Stimulated activated CD8-positive, alpha-beta memory T cell treated with anti-CD3 and anti-CD28 coated beads, Interleukin-4, amount 100 ng/mL, for 24 hours (primary cell): Measurements from ENCODE around the gene PRMT1.
A peak's percentile ranks its signal among the peaks of the same experiment; 100 is the strongest.
"Not testable (repeated sequence)": the region's sequence is repeated elsewhere in the genome, so short reads cannot be mapped to it uniquely, and the experiment has no call there.

Source experiments
- DNase-seq: peaks from one replicate; pipeline ENCODE4 v3.0.0-alpha.2; 2020; ENCODE audit warnings: low read depth

Gene PRMT1

DNA sequence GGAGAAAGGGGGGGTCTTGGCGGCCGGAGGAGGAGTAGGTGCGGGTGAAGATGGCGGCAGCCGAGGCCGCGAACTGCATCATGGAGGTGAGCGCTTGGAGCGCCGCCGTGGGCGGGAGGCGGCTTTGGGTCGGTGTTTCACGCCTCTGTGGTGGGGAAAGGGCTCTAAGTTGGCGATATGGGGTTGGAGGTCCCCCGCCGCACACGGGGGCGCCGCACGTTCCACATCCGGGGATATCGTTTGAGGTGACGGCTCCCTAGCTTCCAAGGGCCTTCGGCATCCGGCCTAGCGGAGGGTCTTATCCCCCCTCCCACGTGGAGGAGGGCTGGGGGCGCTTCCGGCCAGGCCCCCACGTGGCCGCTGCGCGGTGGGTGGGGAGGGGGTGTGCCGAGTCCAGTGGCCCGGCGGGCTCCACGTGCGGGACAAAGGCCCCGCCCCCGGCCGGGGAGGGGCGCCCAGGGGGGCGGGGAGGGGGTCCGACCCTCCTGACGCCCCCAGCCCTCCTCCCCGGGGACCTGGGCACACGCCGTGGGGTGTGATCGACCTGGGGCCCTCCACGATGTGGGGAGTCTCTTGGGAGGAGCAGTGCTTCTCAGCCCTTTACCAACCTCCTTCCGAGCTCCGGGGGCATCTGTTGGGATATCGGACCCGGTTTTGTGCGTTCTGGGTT, at the start of gene PRMT1:
PRMT1 (plus strand) TSS at position 41 of the 670 bp plus-strand sequence; CDS start at position 51, 10 bp downstream.
- DNase-seq = peak; percentile 41

DNA sequence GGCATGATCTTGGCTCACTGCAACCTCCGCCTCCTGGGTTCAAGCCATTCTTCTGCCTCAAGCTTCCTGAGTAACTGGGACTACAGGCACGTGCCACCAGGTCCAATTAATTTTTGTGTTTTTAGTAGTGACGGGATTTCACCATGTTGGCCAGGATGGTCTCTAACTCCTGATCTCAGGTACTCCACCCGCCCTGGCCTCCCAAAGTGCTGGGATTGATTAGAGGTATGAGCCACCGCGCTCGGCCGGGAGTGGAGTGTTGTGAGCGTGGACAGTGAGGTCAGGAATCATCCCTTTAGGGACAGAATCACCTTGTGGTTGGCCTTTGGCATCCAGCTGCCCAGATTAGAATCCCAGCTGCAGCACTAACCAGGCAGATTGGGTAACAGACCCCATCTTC, 47.4 kb upstream of the PRMT1 start:
- DNase-seq = no peak

DNA sequence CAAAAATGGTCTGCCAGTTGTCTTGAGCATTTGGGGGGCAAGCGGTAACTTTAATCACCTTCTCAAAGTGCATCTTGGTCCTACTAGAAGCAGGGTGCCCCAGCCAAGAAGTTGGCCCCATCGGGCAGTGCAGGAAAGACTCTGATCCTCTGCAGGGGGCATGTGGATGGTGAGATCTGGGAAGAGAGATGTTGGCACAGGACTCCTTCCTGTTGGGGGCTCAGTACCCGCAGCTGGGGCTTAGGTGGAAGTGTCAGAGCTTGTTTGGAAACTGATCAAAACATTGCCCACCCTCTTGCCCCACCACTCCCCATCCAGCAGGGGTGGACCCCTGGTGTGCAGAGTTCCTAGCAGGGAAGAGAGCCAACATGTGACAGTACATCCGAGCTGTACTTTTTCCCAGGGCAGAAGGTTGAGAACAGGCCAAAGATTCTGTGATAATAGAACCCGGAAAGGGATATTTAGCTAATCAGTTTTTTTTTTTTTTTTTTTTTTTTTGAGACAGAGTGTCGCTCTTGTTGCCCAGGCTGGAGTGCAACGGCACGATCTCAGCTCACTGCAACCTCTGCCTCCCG, 46.0 kb upstream of the PRMT1 start:
- no peak for DNase-seq

DNA sequence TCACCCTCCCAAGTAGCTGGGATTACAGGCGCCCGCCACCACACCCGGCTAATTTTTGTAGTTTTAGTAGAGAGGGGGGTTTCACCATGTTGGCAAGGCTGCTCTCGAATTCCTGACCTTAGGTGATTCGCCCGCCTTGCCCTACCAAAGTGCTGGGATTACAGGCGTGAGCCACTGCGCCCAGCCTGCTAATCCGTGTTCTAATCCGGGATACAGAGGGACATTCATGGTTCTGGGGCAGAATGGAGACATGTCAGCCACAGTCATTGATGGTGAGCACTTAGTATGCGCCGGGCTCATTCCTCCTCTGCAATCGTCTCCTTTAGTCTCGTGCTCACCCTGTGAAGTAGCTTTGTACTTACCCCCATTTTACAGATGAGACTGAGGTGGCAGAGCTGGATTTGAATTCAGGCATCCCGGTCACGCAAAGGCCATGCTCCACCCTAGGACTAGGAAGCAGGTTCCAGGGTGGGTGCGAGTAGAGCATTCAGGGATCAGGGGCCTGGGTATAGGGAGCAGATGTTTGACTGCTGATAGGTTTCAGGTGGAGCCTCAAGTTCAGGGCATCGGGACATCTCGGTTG, 45.4 kb upstream of the PRMT1 start:
- DNase-seq = no peak

DNA sequence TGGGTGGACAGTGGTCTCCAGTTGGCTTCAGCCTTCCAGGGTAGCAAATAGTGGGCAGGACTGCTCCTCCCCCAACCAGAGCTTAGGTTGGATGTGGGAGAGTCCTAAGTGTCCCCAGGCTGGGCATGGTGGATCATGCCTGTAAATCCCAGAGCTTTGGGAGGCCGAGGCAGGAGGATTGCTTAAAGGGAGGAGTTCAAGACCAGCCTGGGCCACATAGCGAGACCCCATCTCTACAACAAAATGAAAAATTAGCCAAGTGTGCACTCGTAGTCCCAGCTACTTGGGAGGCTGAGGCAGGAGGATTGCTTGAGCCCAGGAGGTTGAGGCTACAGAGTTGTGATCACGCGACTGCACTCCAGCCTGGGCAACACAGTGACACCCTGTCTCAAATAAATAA, 44.5 kb upstream of the PRMT1 start:
- no peak for DNase-seq

DNA sequence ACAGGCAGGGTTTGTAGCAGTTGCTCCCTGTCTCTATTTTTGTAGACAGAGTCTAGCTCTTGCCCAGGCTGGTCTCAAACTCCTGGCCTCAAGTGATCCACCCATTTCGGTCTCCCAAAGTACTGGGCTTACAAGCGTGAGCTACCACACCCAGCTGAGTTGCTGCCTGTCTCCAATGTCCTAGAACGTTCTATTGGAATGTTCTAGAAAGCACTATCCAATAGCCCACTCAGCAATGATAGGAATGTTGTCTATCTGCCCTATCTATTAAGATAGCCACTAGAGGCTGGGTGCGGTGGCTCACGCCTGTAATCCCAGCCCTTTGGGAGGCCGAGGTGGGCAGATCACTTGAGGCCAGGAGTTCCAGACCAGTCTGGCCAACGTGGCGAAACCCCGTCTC, 43.8 kb upstream of the PRMT1 start:
- not testable (repeated sequence) for DNase-seq

DNA sequence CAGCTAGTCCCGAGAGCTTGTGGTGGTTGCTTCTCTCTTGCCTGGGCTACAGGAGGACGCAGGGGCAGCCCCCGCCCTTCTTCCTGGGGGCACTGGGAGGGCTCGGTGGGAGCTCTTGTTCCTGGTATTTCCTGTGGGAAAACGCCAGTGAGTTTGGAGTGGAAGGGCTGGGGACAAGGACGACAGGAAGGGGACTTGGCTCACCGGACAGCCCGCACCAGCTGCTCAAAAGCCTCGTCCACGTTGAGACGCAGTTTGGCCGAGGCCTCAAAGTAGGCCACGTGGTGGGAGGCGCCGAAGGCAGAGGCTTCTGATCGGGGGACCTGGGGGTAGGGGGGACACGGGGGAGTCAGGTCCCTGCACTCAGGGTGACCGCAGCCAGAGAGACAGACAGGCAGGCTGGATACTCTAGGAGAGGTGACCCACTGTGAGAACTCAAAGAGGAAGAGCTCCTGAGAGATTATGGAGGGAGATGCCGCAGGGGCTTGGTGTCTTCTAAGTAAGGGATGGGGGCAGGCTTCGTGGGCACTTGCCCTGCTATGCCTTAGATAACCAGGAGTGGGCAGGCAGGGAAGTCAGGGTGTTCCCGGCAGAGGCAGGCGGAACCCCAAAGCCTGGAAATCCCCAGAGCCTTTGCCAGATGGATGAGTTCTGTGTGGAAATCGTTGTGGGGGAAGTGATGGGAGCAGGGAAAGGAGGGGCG, 41.4 kb upstream of the PRMT1 start:
- DNase-seq = no peak

DNA sequence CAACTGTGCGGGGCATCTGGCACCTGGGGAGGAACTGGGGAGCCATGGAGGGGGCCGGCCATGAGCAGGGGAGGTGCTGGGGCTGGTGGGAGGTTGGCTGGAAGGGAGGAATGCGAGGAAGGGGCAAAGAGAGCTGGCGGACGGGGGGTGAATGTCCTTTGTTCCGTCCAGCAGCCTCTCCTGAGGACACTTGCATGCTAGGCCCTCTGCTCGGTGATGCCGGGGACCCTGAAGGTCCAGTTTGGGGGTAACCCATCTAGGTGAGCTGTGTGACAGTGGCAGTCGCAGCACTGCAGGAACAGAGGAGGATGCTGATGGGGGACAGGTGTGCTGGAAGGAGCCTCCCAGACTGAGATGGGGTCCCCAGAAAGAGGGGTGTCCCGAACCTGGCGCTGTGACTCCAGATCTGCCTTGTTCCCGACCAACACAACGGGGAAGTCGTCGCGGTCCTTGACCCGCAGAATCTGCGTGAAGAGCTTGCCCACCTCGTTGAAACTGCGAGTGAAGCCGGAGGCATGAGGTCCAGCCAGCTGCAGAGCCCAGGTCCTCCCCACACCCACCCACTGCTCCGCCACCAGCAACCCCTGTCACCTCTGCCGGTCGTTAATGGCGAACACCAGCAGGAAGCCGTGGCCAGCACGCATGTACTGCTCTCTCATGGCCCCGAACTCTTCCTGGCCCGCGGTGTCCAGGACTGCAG, 40.7 kb upstream of the PRMT1 start:
- DNase-seq = no peak

DNA sequence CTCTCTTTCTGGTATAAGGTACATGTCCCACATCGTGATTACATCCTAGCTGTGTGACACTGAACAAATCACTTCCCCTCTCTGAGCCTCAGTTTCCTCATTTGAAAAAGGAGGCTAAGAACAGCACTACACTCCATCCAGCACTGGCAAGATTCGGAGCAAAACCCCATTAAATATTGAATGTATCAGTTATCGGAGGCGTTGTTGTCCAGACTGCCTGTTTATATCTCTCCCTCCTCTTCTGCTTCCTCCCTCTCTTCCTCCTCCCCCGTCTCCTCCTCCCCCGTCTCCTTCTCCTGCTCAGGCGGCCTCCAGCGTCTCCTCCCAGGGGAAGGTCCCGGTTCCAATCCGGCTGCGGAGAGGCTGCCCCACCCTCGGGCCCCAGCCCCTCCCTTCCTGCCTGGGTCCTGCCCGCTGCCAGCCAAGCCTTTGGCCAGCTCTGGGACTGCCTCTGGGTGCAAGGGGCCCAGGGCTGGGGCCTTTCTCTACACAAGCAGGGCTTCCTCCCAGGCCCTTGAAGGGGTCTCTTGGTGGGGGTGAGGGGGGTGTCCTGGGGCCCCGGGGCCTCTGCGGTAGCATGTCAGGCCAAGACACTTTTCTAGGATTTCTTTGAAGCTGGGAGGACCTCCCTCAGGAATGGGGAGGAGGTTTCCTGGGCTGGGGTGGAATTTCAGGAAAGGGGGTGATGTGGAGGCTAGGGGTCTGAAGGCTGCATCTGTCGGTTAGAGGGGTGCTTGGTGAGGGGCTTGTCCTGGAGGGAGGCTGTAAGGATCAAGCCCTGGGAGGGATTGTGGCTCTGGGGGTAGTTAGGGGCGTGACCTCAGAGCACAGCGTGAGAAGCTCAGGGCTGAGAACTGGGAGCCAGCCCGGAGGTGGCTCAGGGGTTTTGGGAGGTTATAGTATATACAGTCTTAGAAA, 39.0 kb upstream of the PRMT1 start:
- DNase-seq = no peak

DNA sequence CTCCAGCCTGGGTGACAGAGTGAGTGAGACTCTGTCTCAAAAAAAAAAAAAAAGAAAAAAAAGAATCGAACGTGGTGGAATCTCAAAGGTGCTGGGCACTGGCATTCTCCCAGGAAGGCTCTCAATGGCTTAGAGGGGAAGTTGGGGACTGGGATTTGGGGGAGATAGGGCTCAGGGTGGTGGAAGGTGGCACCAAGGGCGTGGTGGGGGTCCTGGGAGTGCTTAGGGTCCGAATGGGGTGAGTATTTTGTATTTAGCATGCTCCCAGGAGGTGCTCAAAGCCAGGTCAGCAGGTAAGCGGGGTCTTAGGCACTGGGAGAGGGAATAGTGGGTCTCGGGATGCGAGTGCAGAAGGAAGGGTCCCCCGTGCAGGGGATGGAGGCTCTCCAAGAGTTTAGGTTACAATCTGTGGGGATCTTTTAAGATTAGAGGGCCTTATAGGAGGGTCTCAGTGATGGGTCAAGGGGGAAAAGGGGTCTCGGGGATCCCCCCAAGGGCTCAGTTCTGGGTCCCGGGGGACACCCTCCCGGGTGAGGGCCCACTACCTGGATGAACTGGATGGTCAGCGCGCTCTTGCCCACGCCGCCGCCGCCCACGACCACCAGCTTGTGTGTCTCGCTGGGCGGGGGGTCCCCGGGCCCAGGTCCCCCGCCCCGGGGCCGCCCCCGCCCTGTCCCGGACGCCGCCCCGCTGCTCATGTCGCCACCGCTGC, 37.5 kb upstream of the PRMT1 start:
- no peak for DNase-seq

DNA sequence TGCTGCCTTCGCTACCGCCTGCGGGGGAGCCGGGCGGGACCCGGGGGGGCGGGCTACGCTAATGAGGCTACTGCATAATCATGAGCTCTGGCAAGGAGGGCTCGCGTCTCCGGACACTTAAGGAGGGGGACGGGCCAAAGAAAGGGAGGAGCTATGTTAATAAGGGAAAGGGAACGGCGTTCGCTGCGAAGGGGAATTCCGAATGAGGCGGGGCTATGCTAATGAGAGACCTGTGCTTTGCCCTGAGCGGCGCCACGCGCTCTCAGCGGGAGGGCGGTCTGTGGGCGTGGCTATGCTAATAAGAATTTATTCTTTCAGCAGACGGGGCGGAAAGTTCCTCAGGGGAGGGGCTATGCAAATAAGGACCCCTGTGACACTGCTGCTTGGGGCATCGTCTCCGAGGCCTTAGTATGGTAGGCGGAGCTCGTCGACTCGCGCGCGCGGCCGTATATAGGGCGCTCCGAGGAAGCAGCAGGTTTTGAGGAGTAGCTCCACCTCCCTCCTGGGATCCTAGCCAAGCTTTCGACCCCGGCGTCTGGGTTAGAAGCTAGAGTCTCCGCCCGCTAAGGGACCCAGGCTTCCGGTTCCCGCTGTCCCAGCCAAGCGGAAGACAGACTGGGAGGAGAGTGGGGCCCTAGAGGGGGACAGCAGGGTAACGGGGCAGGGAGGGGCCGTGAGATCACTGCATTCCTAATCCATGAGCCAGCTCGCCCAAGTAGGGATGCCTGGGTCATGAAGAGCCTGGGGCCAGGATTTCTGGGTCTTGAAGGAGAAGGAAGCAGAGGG, 36.8 kb upstream of the PRMT1 start, which contains the start of gene RRAS:
RRAS (minus strand) TSS at position 31 of the 786 bp plus-strand sequence. CDS start 45 bp downstream, outside the sequence.
- peak; percentile 100 for DNase-seq

DNA sequence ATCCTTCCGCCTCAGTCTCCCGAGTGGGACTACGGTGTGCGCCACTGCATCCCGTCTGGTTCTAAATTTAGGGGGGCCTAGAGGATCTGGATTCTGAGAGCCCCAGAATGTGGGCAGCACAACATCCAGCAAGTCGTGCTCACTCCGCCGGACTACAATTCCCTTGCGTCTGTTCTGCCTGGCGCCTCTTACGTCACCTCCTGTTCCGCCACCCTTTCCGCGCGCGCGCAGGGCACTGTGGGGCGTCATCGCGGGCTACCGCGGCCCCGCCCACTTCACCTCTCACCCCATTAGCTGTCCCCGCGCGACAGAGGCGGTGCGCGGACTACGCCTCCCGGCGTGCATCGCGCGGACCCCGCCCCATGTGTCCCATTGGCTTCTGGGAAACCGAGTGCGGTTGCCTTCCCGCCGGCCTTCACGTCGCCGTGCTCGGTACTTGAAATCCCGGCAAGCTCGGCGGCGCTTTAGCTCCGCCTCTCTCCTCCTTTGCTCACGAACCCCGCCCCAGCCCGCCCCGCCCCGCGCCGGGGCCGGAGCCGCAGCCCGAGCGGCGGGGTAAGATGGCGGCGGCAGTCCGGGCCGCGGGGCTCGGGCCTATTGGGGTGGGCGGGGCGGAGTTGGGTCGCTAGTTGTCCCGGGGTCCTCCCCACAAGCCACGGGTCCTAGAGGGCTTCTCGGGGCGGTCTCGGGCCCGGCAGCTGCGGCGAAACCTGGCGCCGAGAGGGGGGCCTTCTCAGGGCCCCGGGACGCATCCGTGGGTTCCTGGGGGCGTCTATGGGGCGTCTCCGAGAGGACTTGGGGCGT, 35.2 kb upstream of the PRMT1 start, which contains the start of gene SCAF1:
SCAF1 (plus strand) TSS at position 522 of the 804 bp plus-strand sequence. CDS start 2,818 bp downstream, outside the sequence.
- peak; percentile 99 for DNase-seq

DNA sequence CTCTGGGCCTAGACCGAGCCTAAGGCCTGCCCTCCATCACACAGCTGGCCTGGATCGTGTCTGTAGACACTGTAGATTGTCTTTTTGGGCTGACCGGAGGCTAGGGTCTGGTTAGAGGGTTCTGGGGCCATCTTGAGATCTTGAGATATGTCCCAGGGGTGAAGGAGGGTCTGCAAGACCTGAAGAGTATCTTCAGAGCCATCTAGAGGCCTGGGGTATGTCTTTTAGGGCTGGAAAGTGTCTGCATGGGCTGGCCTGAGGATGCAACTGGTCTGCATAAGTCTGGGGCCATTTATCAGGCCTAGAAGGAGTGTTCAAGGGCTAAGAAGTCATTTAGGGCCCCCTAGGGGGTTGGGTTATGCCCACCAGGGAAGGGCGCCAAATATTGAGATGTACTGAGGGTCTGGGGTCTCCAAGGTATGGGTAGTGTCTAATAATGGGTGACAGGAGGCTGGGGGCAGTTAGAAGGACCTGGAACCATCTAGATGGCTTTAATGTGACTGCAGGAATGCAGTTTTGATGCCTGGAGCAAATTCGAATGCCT, 34.5 kb upstream of the PRMT1 start:
- no peak for DNase-seq

DNA sequence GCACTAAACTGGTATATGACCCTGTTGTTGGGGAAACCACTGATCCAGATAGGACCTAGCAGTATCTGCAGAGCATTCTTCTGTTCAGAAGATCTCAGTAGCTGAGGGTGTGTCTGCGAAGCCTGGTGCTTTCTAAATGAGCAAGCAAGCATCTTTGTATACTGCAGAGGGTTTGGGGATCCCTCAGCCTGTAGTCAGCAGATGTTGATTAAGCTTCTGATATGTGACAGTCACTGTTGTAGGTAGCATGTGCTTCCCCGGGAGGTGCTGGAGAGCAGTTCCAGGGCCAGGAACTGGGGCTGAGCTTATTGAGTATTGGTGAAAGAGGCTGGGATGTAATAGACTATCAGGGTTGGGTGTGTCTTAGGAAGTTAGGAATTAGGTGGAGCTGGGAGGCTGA, 33.6 kb upstream of the PRMT1 start:
- no peak for DNase-seq

DNA sequence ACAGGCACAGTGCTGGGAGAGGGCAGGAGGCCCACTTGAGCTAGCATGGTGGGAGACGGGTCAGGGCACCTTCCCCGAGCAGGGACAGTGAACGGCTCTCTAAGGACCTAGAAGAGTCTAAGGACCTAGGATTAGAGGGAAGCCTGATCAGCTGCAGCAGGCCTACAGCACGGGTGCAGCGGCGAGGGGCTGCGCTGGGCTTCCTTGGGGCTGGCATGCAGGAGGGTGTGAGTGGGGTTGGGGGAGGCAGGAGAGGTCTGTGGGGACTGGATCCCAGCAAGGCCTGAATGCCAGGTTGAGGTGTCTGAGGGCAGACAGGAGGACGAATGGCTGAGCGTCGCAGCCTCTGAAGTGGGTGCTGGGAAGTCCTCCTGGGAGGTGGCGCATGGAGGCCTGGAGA, 31.5 kb upstream of the PRMT1 start:
- no peak for DNase-seq

DNA sequence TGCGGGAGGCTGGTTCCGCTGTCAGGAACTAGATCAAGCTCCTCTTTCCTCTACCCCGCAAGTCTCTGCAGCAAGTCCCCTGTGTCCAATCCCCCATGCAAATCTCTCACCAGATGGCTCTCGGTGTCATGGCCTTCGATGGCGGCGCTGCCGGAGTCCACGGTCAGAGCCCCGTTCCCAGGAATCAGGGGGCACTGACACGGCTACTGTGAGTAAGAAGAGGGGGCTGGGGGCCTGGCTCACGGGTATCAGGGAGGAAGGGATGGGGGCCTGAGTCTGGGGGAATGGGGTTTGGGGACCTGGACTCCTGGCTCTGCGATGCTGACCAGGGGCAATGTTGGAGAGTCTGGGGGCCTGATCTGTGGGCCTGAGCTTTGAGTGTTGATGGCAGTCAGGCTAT, 31.1 kb upstream of the PRMT1 start:
- DNase-seq = no peak

DNA sequence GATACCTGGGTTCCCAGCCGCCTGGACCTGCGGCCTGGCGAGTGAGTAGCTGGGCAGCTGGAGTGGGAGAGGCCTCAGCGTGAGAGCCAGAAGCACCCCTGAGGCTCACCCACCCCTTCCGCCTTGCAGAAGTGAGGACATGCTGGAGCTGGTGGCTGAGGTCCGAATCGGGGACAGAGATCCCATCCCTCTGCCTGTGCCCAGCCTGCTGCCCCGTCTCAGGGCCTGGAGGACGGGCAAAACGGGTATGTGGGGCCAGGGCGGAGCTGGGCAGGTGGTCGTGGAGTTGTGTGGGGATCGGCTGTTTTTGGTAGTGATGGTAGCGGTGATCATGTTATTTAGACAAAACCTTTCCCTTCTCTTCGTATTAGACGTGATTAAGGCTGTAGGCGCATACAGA, 30.5 kb upstream of the PRMT1 start:
- no peak for DNase-seq

DNA sequence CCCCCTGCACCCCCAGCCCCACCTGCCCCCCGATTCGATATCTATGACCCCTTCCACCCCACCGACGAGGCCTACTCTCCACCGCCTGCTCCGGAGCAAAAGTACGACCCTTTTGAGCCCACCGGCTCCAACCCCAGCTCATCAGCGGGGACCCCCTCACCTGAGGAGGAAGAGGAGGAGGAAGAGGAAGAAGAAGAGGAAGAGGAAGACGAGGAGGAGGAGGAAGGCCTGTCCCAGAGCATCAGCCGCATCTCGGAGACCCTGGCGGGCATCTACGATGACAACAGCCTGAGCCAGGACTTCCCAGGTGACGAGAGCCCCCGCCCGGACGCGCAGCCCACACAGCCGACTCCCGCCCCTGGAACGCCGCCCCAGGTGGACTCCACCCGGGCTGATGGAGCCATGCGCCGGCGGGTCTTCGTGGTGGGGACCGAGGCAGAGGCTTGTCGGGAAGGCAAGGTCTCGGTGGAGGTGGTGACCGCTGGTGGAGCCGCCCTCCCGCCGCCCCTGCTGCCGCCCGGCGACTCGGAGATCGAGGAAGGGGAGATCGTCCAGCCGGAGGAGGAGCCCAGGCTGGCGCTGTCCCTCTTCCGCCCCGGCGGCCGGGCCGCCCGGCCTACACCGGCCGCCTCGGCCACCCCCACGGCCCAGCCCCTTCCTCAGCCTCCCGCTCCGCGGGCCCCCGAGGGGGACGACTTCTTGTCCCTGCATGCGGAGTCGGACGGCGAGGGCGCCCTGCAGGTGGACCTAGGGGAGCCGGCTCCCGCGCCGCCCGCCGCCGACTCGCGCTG, 25.8 kb upstream of the PRMT1 start:
- DNase-seq = no peak
